Measurements from ENCODE around the gene MAGI2. TPM values are rescaled to one million over a fixed set of nuclear protein-coding genes. Genes with fewer than 3 reads are reported as not detected.

MAGI2 gene
- total and polyA plus RNA-seq, 2 donors from 2014 or later = 4.4 to 9.0 TPM

GRCh38 chr7:78768859-78769258 lies 684.6 kb downstream of the MAGI2 start:
- DNase-seq = peak in 2 of 5 donors; percentile 23 to 34
- Histone ChIP-seq H3K4me1 (ENCODE audit: control insufficient read depth in 2 of 3, insufficient read depth in 2 of 3, low read depth in 1 of 3, low read length in 3 of 3) (peaks cover 0 to 2% (median 0%) of the 10 kb centered on the region in 3 donors), H3K27me3 (ENCODE audit: control insufficient read depth, insufficient read depth, low read length) (no peaks in the 10 kb centered on the region), H3K4me3 (ENCODE audit: low read length in 3 of 3) (peak overlapping the region in 2 of 3 donors; percentile 47 to 60), H3K27ac (ENCODE audit: low read depth in 2 of 2, low read length in 2 of 2) (no peak overlapping the region), H3K9me3 (ENCODE audit: control insufficient read depth in 2 of 3, insufficient read depth in 1 of 3, low read length in 3 of 3) (no peaks in the 10 kb centered on the region), H3K9ac (ENCODE audit: low read length in 3 of 3) (peak overlapping the region in 1 of 3 donors; percentile 7), H3K36me3 (ENCODE audit: control insufficient read depth in 2 of 3, insufficient read depth in 3 of 3, low read length in 3 of 3) (no peaks in the 10 kb centered on the region)
- intact Hi-C loops (cut with DNase I) = no loop called here
- FAIRE-seq = no peak
- TF ChIP-seq CTCF (IDR thresholded peaks at IDR 0.05; ENCODE audit: borderline replicate concordance, extremely low read depth, insufficient read depth) = no peak

- FAIRE-seq = no peak
- DNase-seq = no peak
- H3K27ac ChIP-seq (ENCODE audit: low read depth in 2 of 2, low read length in 2 of 2) = no peak overlapping the region
- no peaks in the 10 kb centered on the region for H3K27me3 ChIP-seq (ENCODE audit: control insufficient read depth, insufficient read depth, low read length)
- H3K4me3 ChIP-seq (ENCODE audit: low read length in 3 of 3) = no peak overlapping the region
- H3K36me3 ChIP-seq (ENCODE audit: control insufficient read depth in 2 of 3, insufficient read depth in 3 of 3, low read length in 3 of 3) = no peaks in the 10 kb centered on the region
- H3K4me1 ChIP-seq (ENCODE audit: control insufficient read depth in 2 of 3, insufficient read depth in 2 of 3, low read depth in 1 of 3, low read length in 3 of 3) = peaks cover 0 to 1% (median 0%) of the 10 kb centered on the region in 3 donors
- no peaks in the 10 kb centered on the region for H3K9me3 ChIP-seq (ENCODE audit: control insufficient read depth in 2 of 3, insufficient read depth in 1 of 3, low read length in 3 of 3)
- intact Hi-C loops (cut with DNase I) = no loop called here
- no peak overlapping the region for H3K9ac ChIP-seq (ENCODE audit: low read length in 3 of 3)
- no peak for TF ChIP-seq CTCF (IDR thresholded peaks at IDR 0.05; ENCODE audit: borderline replicate concordance, extremely low read depth, insufficient read depth)
Observed at GRCh38 chr7:78765943-78766729, 687.3 kb downstream of the MAGI2 start.

- TF ChIP-seq CTCF (IDR thresholded peaks at IDR 0.05; ENCODE audit: borderline replicate concordance, extremely low read depth, insufficient read depth) = no peak
- no peak for DNase-seq
- H3K36me3 ChIP-seq (ENCODE audit: control insufficient read depth in 2 of 3, insufficient read depth in 3 of 3, low read length in 3 of 3) = no peaks in the 10 kb centered on the region
- H3K9ac ChIP-seq (ENCODE audit: low read length in 3 of 3) = no peak overlapping the region
- FAIRE-seq = no peak
- H3K4me1 ChIP-seq (ENCODE audit: control insufficient read depth in 2 of 3, insufficient read depth in 2 of 3, low read depth in 1 of 3, low read length in 3 of 3) = no peaks in the 10 kb centered on the region
- no peaks in the 10 kb centered on the region for H3K9me3 ChIP-seq (ENCODE audit: control insufficient read depth in 2 of 3, insufficient read depth in 1 of 3, low read length in 3 of 3)
- intact Hi-C loops (cut with DNase I) = no loop called here
- no peaks in the 10 kb centered on the region for H3K27me3 ChIP-seq (ENCODE audit: control insufficient read depth, insufficient read depth, low read length)
- H3K4me3 ChIP-seq (ENCODE audit: low read length in 3 of 3) = no peak overlapping the region
- H3K27ac ChIP-seq (ENCODE audit: low read depth in 2 of 2, low read length in 2 of 2) = no peak overlapping the region
Observed at GRCh38 chr7:78764571-78764970, 688.9 kb downstream of the MAGI2 start.
